HepG2 (cell line): ENCODE data around the gene NEK6. TPM values are rescaled to one million over a fixed set of nuclear protein-coding genes. Genes with fewer than 3 reads are reported as not detected.

Source experiments
- FLYWCH1 ChIP-seq: sonication (generic); formaldehyde crosslinking; IDR thresholded peaks from 2 replicates; pipeline ENCODE4 v1.8.1; 2023; ENCODE audit warnings: mild to moderate bottlenecking, missing genetic modification reagents
- GFI1 ChIP-seq: sonication (generic); formaldehyde crosslinking; IDR thresholded peaks from 2 replicates; pipeline ENCODE4 v1.5.0; 2020; ENCODE audit warnings: missing genetic modification reagents, mild to moderate bottlenecking, borderline replicate concordance
- HNF4A ChIP-seq: sonication (generic); formaldehyde crosslinking; IDR thresholded peaks from 2 replicates; pipeline ENCODE4 v1.4.0; 2020; ENCODE audit warnings: missing genetic modification reagents
- NCOR1 ChIP-seq: fragments of 200-600 bp; sonication (generic); IDR thresholded peaks from 2 replicates; pipeline ENCODE4 v1.7.0; 2017; ENCODE audit warnings: antibody characterized with exemption, low read length, borderline replicate concordance
- ZBTB7A ChIP-seq: sonication (generic); formaldehyde crosslinking; IDR thresholded peaks from 2 replicates; pipeline ENCODE4 v1.8.0; 2022; ENCODE audit warnings: mild to moderate bottlenecking, missing genetic modification reagents
- ZFP62 ChIP-seq: sonication (generic); formaldehyde crosslinking; IDR thresholded peaks from 2 replicates; pipeline ENCODE4 v1.4.0; 2020; ENCODE audit warnings: missing genetic modification reagents
- ZFX ChIP-seq: sonication (generic); formaldehyde crosslinking; IDR thresholded peaks from 2 replicates; pipeline ENCODE4 v1.4.0; 2020; ENCODE audit warnings: mild to moderate bottlenecking, low read depth, missing genetic modification reagents, moderate library complexity
- ZKSCAN5 ChIP-seq: sonication (generic); formaldehyde crosslinking; IDR thresholded peaks from 2 replicates; pipeline ENCODE4 v1.5.1; 2020; ENCODE audit warnings: mild to moderate bottlenecking, missing genetic modification reagents
- ZNF18 ChIP-seq: sonication (generic); formaldehyde crosslinking; IDR thresholded peaks from 2 replicates; pipeline ENCODE4 v1.8.0; 2022; ENCODE audit warnings: mild to moderate bottlenecking, missing genetic modification reagents; ENCODE audit not compliant: insufficient replicate concordance
- ZNF609 ChIP-seq: sonication (generic); formaldehyde crosslinking; IDR thresholded peaks from 2 replicates; pipeline ENCODE4 v1.4.0; 2020; ENCODE audit warnings: mild to moderate bottlenecking, missing genetic modification reagents, borderline replicate concordance
- ZNF781 ChIP-seq: sonication (generic); formaldehyde crosslinking; IDR thresholded peaks from 2 replicates; pipeline ENCODE4 v1.5.1; 2020; ENCODE audit warnings: borderline replicate concordance, mild to moderate bottlenecking, missing genetic modification reagents; ENCODE audit errors: not compliant biosample characterization
- polyA plus RNA-seq, 8 experiments: library from polyadenylated mRNA; depleted of rRNA in 3 of 8; stranded (reverse) in 7 of 8; unstranded in 1 of 8; fragments of >200 nt; fragmentation: Illumina TruSeq in 4 of 8; extraction: Trizol in 4 of 8; gene quantifications; 2 replicates each; pipeline versions ENCODE4 v1.2.1 to v1.2.3, GENCODE V29; 2011 to 2016; ENCODE audit warnings: low read depth in 4 of 8, missing spikeins in 1 of 8, mixed read lengths in 1 of 8; ENCODE audit not compliant: insufficient read depth in 1 of 8
- total RNA-seq, 5 experiments: library from RNA; depleted of rRNA; stranded (reverse); fragments of >200 nt; fragmentation: Illumina TruSeq; extraction: Trizol; gene quantifications; 2 replicates each; pipeline ENCODE4 v1.2.3, GENCODE V29; 2016; ENCODE audit warnings: low read depth in 1 of 5

Gene NEK6
- total and polyA plus RNA-seq, 2 of the 13 experiments (the other 11 are each of a cell fraction or from before 2014, with no cell fraction given), result 30.4 to 119 TPM

- TF ChIP-seq ZKSCAN5 (CRISPR knock-in tag), result no peak
- TF ChIP-seq HNF4A (CRISPR knock-in tag), result no peak
- no peak for TF ChIP-seq ZFP62 (CRISPR knock-in tag)
- TF ChIP-seq FLYWCH1, result no peak
- no peak for TF ChIP-seq ZBTB7A (CRISPR knock-in tag)
- no peak for TF ChIP-seq ZNF781 (CRISPR knock-in tag)
- TF ChIP-seq GFI1 (CRISPR knock-in tag), result no peak
- no peak for TF ChIP-seq ZNF18
- no peak for TF ChIP-seq ZFX (CRISPR knock-in tag)
- TF ChIP-seq NCOR1, result no peak
- no peak for TF ChIP-seq ZNF609 (CRISPR knock-in tag)
- TF ChIP-seq, all 625 proteins: peak for 0
These were observed 103.4 kb downstream of the NEK6 start (continued) for GRCh38 chr9:124361128-124361527.
